ENCODE results near the gene MGAM2.

MGAM2 gene

DNA sequence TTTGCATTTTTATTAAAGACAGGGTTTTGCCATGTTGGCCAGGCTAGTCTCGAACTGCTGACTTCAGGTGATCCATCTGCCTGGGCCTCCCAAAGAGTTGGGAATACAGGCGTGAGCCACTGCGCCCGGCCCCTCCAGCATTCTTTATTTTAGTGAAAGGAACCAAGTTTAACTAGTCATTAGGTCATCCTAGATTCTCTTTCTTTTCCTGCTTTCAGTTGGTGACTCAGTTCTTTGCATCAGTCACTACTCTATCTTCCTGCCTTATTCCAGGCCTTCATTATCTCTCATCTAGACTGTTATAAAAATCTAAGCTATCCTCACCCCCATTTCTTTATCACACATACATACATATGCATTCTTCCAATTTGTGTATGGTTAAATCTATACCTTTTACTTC, 82.7 kb downstream of the MGAM2 start:
- H3K4me3 ChIP-seq (ENCODE audit: low read length in 2 of 2), result no peak overlapping the region
- no peak overlapping the region for H3K27ac ChIP-seq (replicated peaks; ENCODE audit: low read length)
- WGBS, 2 donors (ENCODE audit: extremely low coverage in 2 of 2, insufficient read length in 2 of 2, insufficient replicate concordance in 1 of 2), result no CpG with 5 or more reads among the region's 4 CpGs

DNA sequence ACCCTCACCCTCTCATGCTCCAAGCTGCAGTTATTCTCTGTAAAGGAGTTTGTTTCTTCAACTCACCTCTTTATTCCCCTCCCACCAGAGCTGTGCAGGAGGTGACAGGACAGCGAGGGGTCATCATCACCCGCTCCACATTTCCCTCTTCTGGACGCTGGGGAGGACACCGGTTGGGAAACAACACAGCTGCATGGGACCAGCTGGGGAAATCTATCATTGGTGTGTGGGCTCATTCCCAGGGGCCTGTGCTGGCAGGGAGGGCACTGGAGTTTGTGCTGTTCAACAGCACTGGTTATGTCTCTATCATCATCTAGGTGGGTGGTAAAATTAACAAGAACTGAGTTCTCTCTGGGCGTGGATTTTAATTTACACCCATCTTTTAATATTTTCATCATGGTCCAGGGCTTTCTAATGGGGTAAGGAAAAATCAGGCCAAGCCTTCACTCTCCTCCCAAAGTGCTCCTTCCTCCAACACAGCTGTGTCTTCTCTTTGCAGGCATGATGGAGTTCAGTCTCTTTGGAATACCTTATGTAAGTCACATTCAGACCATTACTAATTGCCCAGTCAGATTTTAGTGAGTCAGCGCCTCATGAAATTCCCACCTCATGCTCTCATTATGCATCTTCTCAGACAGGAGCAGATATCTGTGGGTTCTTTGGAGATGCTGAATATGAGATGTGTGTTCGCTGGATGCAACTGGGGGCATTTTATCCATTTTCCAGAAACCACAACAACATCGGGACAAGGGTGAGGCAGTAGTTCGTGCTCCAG, 84.7 kb downstream of the MGAM2 start:
- Histone ChIP-seq H3K4me3 (ENCODE audit: low read length in 2 of 2) (no peak overlapping the region), H3K18ac (ENCODE audit: low read length) (no peak overlapping the region), H3K27ac (replicated peaks; ENCODE audit: low read length) (no peak overlapping the region), H3K27me3 (ENCODE audit: control insufficient read depth in 3 of 3, insufficient read depth in 3 of 3, low read depth in 1 of 3, low read length in 3 of 3) (no peaks in the 10 kb centered on the region), H2AK5ac (ENCODE audit: low read depth, low read length) (no peak overlapping the region), H3K4ac (ENCODE audit: low read length) (no peak overlapping the region), H3K9ac (ENCODE audit: low read depth, low read length, poor library complexity) (no peak overlapping the region), H2BK5ac (ENCODE audit: low read length) (no peak overlapping the region), H2AFZ (ENCODE audit: low read length) (no peak overlapping the region), H3K9me3 (replicated peaks in 1 of 2; ENCODE audit: control insufficient read depth in 2 of 2, insufficient read depth in 1 of 2, low read depth in 1 of 2, low read length in 2 of 2) (no peaks in the 10 kb centered on the region), H4K91ac (ENCODE audit: low read depth, low read length, poor library complexity) (no peak overlapping the region), H4K8ac (ENCODE audit: low read depth, low read length) (no peak overlapping the region), H3K4me1 (ENCODE audit: control insufficient read depth in 2 of 2, insufficient read depth in 1 of 2, low read depth in 1 of 2, low read length in 2 of 2) (no peaks in the 10 kb centered on the region), H3K4me2 (ENCODE audit: insufficient read depth, low read length, poor library complexity, severe bottlenecking) (no peak overlapping the region), H2BK15ac (ENCODE audit: low read length) (no peak overlapping the region), H2BK12ac (ENCODE audit: low read length) (no peak overlapping the region), H3K14ac (ENCODE audit: low read length) (no peak overlapping the region), H3K23ac (ENCODE audit: low read depth, low read length, poor library complexity) (no peak overlapping the region), H3K79me1 (ENCODE audit: low read depth, low read length) (no peaks in the 10 kb centered on the region), H2BK120ac (ENCODE audit: low read depth, low read length) (no peak overlapping the region), H3K36me3 (replicated peaks in 1 of 2; ENCODE audit: control insufficient read depth in 2 of 2, insufficient read depth in 2 of 2, low read length in 2 of 2) (no peaks in the 10 kb centered on the region)
- no CpG with 5 or more reads among the region's 9 CpGs for WGBS, 2 donors (ENCODE audit: extremely low coverage in 2 of 2, insufficient read length in 2 of 2, insufficient replicate concordance in 1 of 2)
- DNase-seq (ENCODE audit: low spot score), result no peak

More for the DNA sequence above, 82.7 kb downstream of the MGAM2 start:
- Histone ChIP-seq H2BK12ac (ENCODE audit: low read length) (no peak overlapping the region), H3K36me3 (replicated peaks in 1 of 2; ENCODE audit: control insufficient read depth in 2 of 2, insufficient read depth in 2 of 2, low read length in 2 of 2) (no peaks in the 10 kb centered on the region), H4K91ac (ENCODE audit: low read depth, low read length, poor library complexity) (no peak overlapping the region), H4K8ac (ENCODE audit: low read depth, low read length) (no peak overlapping the region), H3K18ac (ENCODE audit: low read length) (no peak overlapping the region), H3K14ac (ENCODE audit: low read length) (no peak overlapping the region), H3K4me2 (ENCODE audit: insufficient read depth, low read length, poor library complexity, severe bottlenecking) (no peak overlapping the region), H3K9me3 (replicated peaks in 1 of 2; ENCODE audit: control insufficient read depth in 2 of 2, insufficient read depth in 1 of 2, low read depth in 1 of 2, low read length in 2 of 2) (no peaks in the 10 kb centered on the region), H2AK5ac (ENCODE audit: low read depth, low read length) (no peak overlapping the region), H3K4ac (ENCODE audit: low read length) (no peak overlapping the region), H2AFZ (ENCODE audit: low read length) (no peak overlapping the region), H3K79me1 (ENCODE audit: low read depth, low read length) (no peaks in the 10 kb centered on the region), H2BK15ac (ENCODE audit: low read length) (no peak overlapping the region), H2BK120ac (ENCODE audit: low read depth, low read length) (no peak overlapping the region), H2BK5ac (ENCODE audit: low read length) (no peak overlapping the region), H3K9ac (ENCODE audit: low read depth, low read length, poor library complexity) (no peak overlapping the region), H3K27me3 (ENCODE audit: control insufficient read depth in 3 of 3, insufficient read depth in 3 of 3, low read depth in 1 of 3, low read length in 3 of 3) (no peaks in the 10 kb centered on the region), H3K4me1 (ENCODE audit: control insufficient read depth in 2 of 2, insufficient read depth in 1 of 2, low read depth in 1 of 2, low read length in 2 of 2) (no peaks in the 10 kb centered on the region), H3K23ac (ENCODE audit: low read depth, low read length, poor library complexity) (no peak overlapping the region)
- no peak for DNase-seq (ENCODE audit: low spot score)

DNA sequence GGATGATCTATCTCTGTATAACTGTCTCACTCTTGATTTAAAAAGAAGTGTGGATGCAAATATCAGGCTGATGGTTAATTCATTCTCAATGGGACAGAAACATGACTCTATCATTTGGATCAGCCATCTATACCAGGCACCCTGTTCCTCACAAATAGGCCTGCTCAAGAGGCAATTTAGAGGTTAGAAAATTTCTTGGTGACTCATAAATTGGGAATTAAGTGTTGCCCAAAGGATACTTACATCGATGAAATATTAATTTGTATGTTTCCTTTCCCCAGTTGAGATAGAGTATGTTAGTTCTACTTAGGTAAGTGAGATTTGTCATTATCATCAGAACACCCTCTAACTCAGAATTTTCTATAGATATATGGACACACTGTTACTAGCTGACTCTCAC, 88.7 kb downstream of the MGAM2 start:
- Histone ChIP-seq H3K9ac (ENCODE audit: low read depth, low read length, poor library complexity) (no peak overlapping the region), H3K9me3 (replicated peaks in 1 of 2; ENCODE audit: control insufficient read depth in 2 of 2, insufficient read depth in 1 of 2, low read depth in 1 of 2, low read length in 2 of 2) (no peaks in the 10 kb centered on the region), H3K4ac (ENCODE audit: low read length) (no peak overlapping the region), H2BK15ac (ENCODE audit: low read length) (no peak overlapping the region), H3K23ac (ENCODE audit: low read depth, low read length, poor library complexity) (no peak overlapping the region), H3K14ac (ENCODE audit: low read length) (no peak overlapping the region), H4K8ac (ENCODE audit: low read depth, low read length) (no peak overlapping the region), H3K18ac (ENCODE audit: low read length) (no peak overlapping the region), H2AFZ (ENCODE audit: low read length) (no peak overlapping the region), H4K91ac (ENCODE audit: low read depth, low read length, poor library complexity) (no peak overlapping the region), H3K36me3 (replicated peaks in 1 of 2; ENCODE audit: control insufficient read depth in 2 of 2, insufficient read depth in 2 of 2, low read length in 2 of 2) (no peaks in the 10 kb centered on the region), H3K4me1 (ENCODE audit: control insufficient read depth in 2 of 2, insufficient read depth in 1 of 2, low read depth in 1 of 2, low read length in 2 of 2) (no peaks in the 10 kb centered on the region), H2BK12ac (ENCODE audit: low read length) (no peak overlapping the region), H3K27ac (replicated peaks; ENCODE audit: low read length) (no peak overlapping the region), H2AK5ac (ENCODE audit: low read depth, low read length) (no peak overlapping the region), H2BK5ac (ENCODE audit: low read length) (no peak overlapping the region), H3K27me3 (ENCODE audit: control insufficient read depth in 3 of 3, insufficient read depth in 3 of 3, low read depth in 1 of 3, low read length in 3 of 3) (no peaks in the 10 kb centered on the region), H3K79me1 (ENCODE audit: low read depth, low read length) (no peaks in the 10 kb centered on the region), H2BK120ac (ENCODE audit: low read depth, low read length) (no peak overlapping the region), H3K4me2 (ENCODE audit: insufficient read depth, low read length, poor library complexity, severe bottlenecking) (no peak overlapping the region), H3K4me3 (ENCODE audit: low read length in 2 of 2) (no peak overlapping the region)
- no peak for DNase-seq (ENCODE audit: low spot score)
- no CpG with 5 or more reads among the region's 1 CpG for WGBS, 2 donors (ENCODE audit: extremely low coverage in 2 of 2, insufficient read length in 2 of 2, insufficient replicate concordance in 1 of 2)

DNA sequence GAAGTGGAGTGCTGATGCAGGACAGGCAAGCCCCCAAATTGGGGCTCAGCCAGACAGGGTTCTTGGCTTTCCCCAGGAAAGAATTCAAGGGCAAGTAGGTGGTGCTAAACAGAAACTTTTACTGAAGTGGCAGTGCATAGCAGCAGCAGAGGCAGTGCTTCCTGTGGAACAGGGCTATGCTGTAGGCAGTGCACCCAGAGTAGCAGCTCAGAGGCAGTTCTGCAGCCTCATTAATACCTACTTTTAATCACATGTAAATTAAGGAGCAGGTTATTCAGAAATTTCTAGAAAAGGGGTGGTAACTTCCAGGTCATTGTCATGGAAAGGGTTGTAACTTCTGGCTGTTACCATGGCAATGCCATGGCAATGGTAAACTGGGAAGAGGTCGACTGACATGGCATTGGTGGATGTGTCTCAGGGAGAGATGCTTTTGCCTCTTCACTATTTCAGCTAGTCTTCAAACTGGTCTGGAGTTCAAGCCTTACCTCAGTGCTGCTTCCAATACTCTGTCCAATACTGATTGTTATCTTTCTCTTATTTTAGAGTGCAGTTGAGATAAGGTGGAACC, 117.1 kb downstream of the MGAM2 start:
- no peak for DNase-seq (ENCODE audit: low spot score)
- H3K9ac ChIP-seq (ENCODE audit: low read depth, low read length, poor library complexity), result no peak overlapping the region
- H3K4ac ChIP-seq (ENCODE audit: low read length), result no peak overlapping the region
- H3K36me3 ChIP-seq (replicated peaks in 1 of 2; ENCODE audit: control insufficient read depth in 2 of 2, insufficient read depth in 2 of 2, low read length in 2 of 2), result no peaks in the 10 kb centered on the region
- H3K79me1 ChIP-seq (ENCODE audit: low read depth, low read length), result no peaks in the 10 kb centered on the region
- no peaks in the 10 kb centered on the region for H3K27me3 ChIP-seq (ENCODE audit: control insufficient read depth in 3 of 3, insufficient read depth in 3 of 3, low read depth in 1 of 3, low read length in 3 of 3)
- no peak overlapping the region for H2AFZ ChIP-seq (ENCODE audit: low read length)
- no peak overlapping the region for H3K23ac ChIP-seq (ENCODE audit: low read depth, low read length, poor library complexity)
- no peak overlapping the region for H3K27ac ChIP-seq (replicated peaks; ENCODE audit: low read length)
- H3K4me3 ChIP-seq (ENCODE audit: low read length in 2 of 2), result peak overlapping the region in 1 of 2 donors; percentile 33
- no peaks in the 10 kb centered on the region for H3K4me1 ChIP-seq (ENCODE audit: control insufficient read depth in 2 of 2, insufficient read depth in 1 of 2, low read depth in 1 of 2, low read length in 2 of 2)
- no peak overlapping the region for H3K4me2 ChIP-seq (ENCODE audit: insufficient read depth, low read length, poor library complexity, severe bottlenecking)
- H3K14ac ChIP-seq (ENCODE audit: low read length), result no peak overlapping the region
- H4K8ac ChIP-seq (ENCODE audit: low read depth, low read length), result no peak overlapping the region
- no peak overlapping the region for H4K91ac ChIP-seq (ENCODE audit: low read depth, low read length, poor library complexity)
- H2BK15ac ChIP-seq (ENCODE audit: low read length), result no peak overlapping the region
- H2BK120ac ChIP-seq (ENCODE audit: low read depth, low read length), result no peak overlapping the region
- H3K9me3 ChIP-seq (replicated peaks in 1 of 2; ENCODE audit: control insufficient read depth in 2 of 2, insufficient read depth in 1 of 2, low read depth in 1 of 2, low read length in 2 of 2), result no peaks in the 10 kb centered on the region
- no peak overlapping the region for H3K18ac ChIP-seq (ENCODE audit: low read length)
- H2BK12ac ChIP-seq (ENCODE audit: low read length), result no peak overlapping the region
- WGBS, 2 donors (ENCODE audit: extremely low coverage in 2 of 2, insufficient read length in 2 of 2, insufficient replicate concordance in 1 of 2), result no CpG with 5 or more reads among the region's 1 CpG
- H2AK5ac ChIP-seq (ENCODE audit: low read depth, low read length), result no peak overlapping the region
- no peak overlapping the region for H2BK5ac ChIP-seq (ENCODE audit: low read length)

All from neuronal stem cell (in vitro differentiated cells).